Cardiac fibroblast (primary cell): ENCODE results near the gene BAIAP2L2.

Experiments
- DNase-seq, 2 donors: peaks; one replicate each; pipeline versions ENCODE4 v3.0.0 to v3.0.0-alpha.2; 2010; ENCODE audit warnings: low read depth in 2 of 2
- H3K4me3 ChIP-seq, 2 donors: replicated peaks in 1 of 2; 1 replicate in 1 of 2; 2 replicates in 1 of 2; pipeline ENCODE4 v1.5.1; 2011; ENCODE audit warnings: low read depth in 2 of 2, low read length in 2 of 2, mild to moderate bottlenecking in 2 of 2, moderate library complexity in 1 of 2
- CTCF ChIP-seq: IDR thresholded peaks from one replicate; pipeline ENCODE4 v1.5.1; 2011; ENCODE audit warnings: low read depth, mild to moderate bottlenecking, low read length, inconsistent platforms

BAIAP2L2 gene

GRCh38 chr22:38075105-38075825, 35.2 kb downstream of the BAIAP2L2 start:
- TF ChIP-seq CTCF, result no peak
- DNase-seq, result no peak
- H3K4me3 ChIP-seq, result no peak overlapping the region

GRCh38 chr22:38074181-38075104, 36.0 kb downstream of the BAIAP2L2 start:
- peak; percentile 36 to 65 for DNase-seq
- TF ChIP-seq CTCF, result peak; percentile 62
- no peak overlapping the region for H3K4me3 ChIP-seq

GRCh38 chr22:38073150-38074130, 37.0 kb downstream of the BAIAP2L2 start:
- no peak for TF ChIP-seq CTCF
- DNase-seq, result no peak
- no peak overlapping the region for H3K4me3 ChIP-seq

- DNase-seq, result no peak
- no peak overlapping the region for H3K4me3 ChIP-seq
- no peak for TF ChIP-seq CTCF
Measured at GRCh38 chr22:38072322-38073149, 37.9 kb downstream of the BAIAP2L2 start.

GRCh38 chr22:38071421-38072321, 38.8 kb downstream of the BAIAP2L2 start:
- TF ChIP-seq CTCF, result no peak
- DNase-seq, result no peak
- no peak overlapping the region for H3K4me3 ChIP-seq
